ENCODE results near the gene PMS1.
A peak's percentile ranks its signal among the peaks of the same experiment; 100 is the strongest.

The PMS1 gene

DNA sequence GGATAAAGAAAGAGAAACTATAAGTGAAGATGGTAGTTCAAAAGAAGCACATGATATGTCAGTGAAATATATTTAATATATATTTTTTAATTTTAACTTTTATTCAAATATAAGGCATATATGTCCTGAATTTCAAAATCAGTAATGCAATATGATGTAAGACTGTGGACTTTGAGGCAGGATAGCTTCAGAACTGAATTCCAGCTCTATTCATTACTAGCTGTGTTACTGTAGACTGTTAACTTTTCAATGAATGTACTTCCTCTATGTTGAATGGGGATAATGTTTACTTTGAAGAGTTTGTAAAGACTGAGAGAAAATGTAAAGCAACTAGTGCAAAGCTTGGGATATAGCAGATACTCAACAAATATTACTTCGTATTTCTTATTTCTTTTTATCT, 112.6 kb downstream of the PMS1 start:
- Histone ChIP-seq H3K9me2 (replicated peaks; ENCODE audit: low read depth, low read length) (no peaks in the 10 kb centered on the region), H3K4me3 (ENCODE audit: low read length, poor library complexity, severe bottlenecking) (no peak overlapping the region), H3K9ac (ENCODE audit: low read depth, low read length, poor library complexity, severe bottlenecking) (no peak overlapping the region), H2AFZ (ENCODE audit: low read length) (peak overlapping the region; percentile 49; the same call in 1 of the 2 replicates), H3K4me1 (ENCODE audit: insufficient read depth, low read length, poor library complexity, severe bottlenecking) (no peaks in the 10 kb centered on the region), H3K79me2 (ENCODE audit: insufficient read depth, low read length) (no peaks in the 10 kb centered on the region), H4K20me1 (ENCODE audit: insufficient read depth, low read length, poor library complexity, severe bottlenecking) (no peaks in the 10 kb centered on the region), H3K36me3 (ENCODE audit: insufficient read depth, low read length) (no peaks in the 10 kb centered on the region), H3K27me3 (ENCODE audit: insufficient read depth, low read length, poor library complexity, severe bottlenecking) (no peaks in the 10 kb centered on the region), H3F3A (ENCODE audit: low read depth) (no peaks in the 10 kb centered on the region), H3K4me2 (ENCODE audit: low read depth, low read length, poor library complexity, severe bottlenecking) (no peak overlapping the region), H3K9me3 (ENCODE audit: insufficient read depth, low read depth, low read length) (no peaks in the 10 kb centered on the region)
- TF ChIP-seq CTCF (conservative IDR thresholded peaks at IDR 0.05; ENCODE audit: low read length) (no peak), EZH2phosphoT487 (IDR thresholded peaks at IDR 0.05; ENCODE audit: borderline replicate concordance) (no peak)

DNA sequence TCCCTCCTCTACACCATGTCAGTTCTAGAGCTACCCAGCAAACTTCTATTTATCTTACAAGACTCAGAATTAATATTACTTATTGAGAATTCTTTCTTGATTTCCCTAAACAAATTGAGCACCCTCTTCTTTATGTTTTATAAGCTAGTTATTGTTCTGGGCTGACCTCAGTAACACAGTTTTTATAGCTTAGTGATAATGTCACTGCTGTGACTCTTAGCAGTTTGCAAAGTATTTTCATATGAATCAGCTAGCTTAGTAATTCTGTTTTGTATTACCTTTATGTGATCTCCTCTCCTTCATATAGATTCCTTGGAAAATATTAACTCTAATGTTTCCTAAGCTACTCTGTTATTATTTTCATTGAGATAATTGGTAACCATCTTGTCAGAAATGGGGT, 114.9 kb downstream of the PMS1 start:
- Histone ChIP-seq H3K4me3 (ENCODE audit: low read length, poor library complexity, severe bottlenecking) (no peak overlapping the region), H3F3A (ENCODE audit: low read depth) (no peaks in the 10 kb centered on the region), H4K20me1 (ENCODE audit: insufficient read depth, low read length, poor library complexity, severe bottlenecking) (no peaks in the 10 kb centered on the region), H3K36me3 (ENCODE audit: insufficient read depth, low read length) (no peaks in the 10 kb centered on the region), H3K4me1 (ENCODE audit: insufficient read depth, low read length, poor library complexity, severe bottlenecking) (no peaks in the 10 kb centered on the region), H2AFZ (ENCODE audit: low read length) (no peak overlapping the region), H3K79me2 (ENCODE audit: insufficient read depth, low read length) (no peaks in the 10 kb centered on the region), H3K9me3 (ENCODE audit: insufficient read depth, low read depth, low read length) (no peaks in the 10 kb centered on the region), H3K27me3 (ENCODE audit: insufficient read depth, low read length, poor library complexity, severe bottlenecking) (no peaks in the 10 kb centered on the region), H3K9ac (ENCODE audit: low read depth, low read length, poor library complexity, severe bottlenecking) (no peak overlapping the region), H3K9me2 (replicated peaks; ENCODE audit: low read depth, low read length) (no peaks in the 10 kb centered on the region), H3K4me2 (ENCODE audit: low read depth, low read length, poor library complexity, severe bottlenecking) (no peak overlapping the region)
- no peak for TF ChIP-seq EZH2phosphoT487 (IDR thresholded peaks at IDR 0.05; ENCODE audit: borderline replicate concordance)
- TF ChIP-seq CTCF (conservative IDR thresholded peaks at IDR 0.05; ENCODE audit: low read length): no peak

- Histone ChIP-seq H4K20me1 (ENCODE audit: insufficient read depth, low read length, poor library complexity, severe bottlenecking) (no peaks in the 10 kb centered on the region), H3K79me2 (ENCODE audit: insufficient read depth, low read length) (no peaks in the 10 kb centered on the region), H3K4me1 (ENCODE audit: insufficient read depth, low read length, poor library complexity, severe bottlenecking) (no peaks in the 10 kb centered on the region), H3K4me2 (ENCODE audit: low read depth, low read length, poor library complexity, severe bottlenecking) (no peak overlapping the region), H3K9me2 (replicated peaks; ENCODE audit: low read depth, low read length) (no peaks in the 10 kb centered on the region), H3K4me3 (ENCODE audit: low read length, poor library complexity, severe bottlenecking) (no peak overlapping the region), H3K9ac (ENCODE audit: low read depth, low read length, poor library complexity, severe bottlenecking) (no peak overlapping the region), H3K9me3 (ENCODE audit: insufficient read depth, low read depth, low read length) (no peaks in the 10 kb centered on the region), H3F3A (ENCODE audit: low read depth) (no peaks in the 10 kb centered on the region), H3K27me3 (ENCODE audit: insufficient read depth, low read length, poor library complexity, severe bottlenecking) (no peaks in the 10 kb centered on the region), H3K36me3 (ENCODE audit: insufficient read depth, low read length) (no peaks in the 10 kb centered on the region), H2AFZ (ENCODE audit: low read length) (no peak overlapping the region)
- TF ChIP-seq EZH2phosphoT487 (IDR thresholded peaks at IDR 0.05; ENCODE audit: borderline replicate concordance) (no peak), CTCF (conservative IDR thresholded peaks at IDR 0.05; ENCODE audit: low read length) (no peak)
These were observed 116.5 kb downstream of the PMS1 start for GRCh38 chr2:189900726-189901125.
